Measurements from ENCODE around the gene CLASP2.

DNA sequence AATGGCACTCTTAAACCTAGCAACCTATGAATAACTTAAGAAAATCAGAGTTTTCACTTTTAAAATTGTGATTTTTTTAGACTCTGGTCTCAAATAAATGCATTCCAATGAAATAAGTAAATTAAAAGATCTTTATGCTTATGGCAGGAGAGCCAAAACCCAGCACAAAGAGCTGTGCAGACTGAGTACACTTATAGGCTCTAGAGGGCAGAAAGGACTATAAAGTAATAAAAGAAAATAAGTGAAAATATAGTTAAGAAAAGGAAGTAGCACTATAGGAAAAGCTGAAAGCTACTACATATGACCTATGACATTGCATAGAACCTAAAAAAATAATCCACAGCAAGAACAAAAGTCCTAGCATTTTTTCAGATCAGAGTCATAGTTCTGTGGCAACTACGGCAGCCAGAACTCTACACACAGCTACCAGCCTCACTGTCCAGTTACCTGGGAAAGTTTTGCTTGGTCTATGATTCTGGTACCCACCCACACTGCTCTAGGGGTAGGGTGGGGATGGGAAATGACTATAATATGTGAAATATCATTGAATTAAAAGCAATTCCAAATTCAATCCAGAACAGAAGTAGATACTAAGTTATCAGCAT lies 30.5 kb downstream of the CLASP2 start:
- TF ChIP-seq CTCF (IDR thresholded peaks at IDR 0.05) = no peak
- no peak for TF ChIP-seq EP300 (IDR thresholded peaks at IDR 0.05)
- TF ChIP-seq POLR2AphosphoS5 (IDR thresholded peaks at IDR 0.05) = no peak
- TF ChIP-seq POLR2A (IDR thresholded peaks at IDR 0.05) = no peak
